ENCODE measurements around the gene CMTM4. TPM values are rescaled to one million over a fixed set of nuclear protein-coding genes. Genes with fewer than 3 reads are reported as not detected.

Gene CMTM4
- total RNA-seq, 4 donors from 2014 or later, result 12.1 to 16.0 (median 13.0) TPM

- TF ChIP-seq CTCF (IDR thresholded peaks at IDR 0.05; ENCODE audit: low read depth), result no peak
Observed at GRCh38 chr16:66695471-66695934, 1.0 kb downstream of the CMTM4 start.

DNA sequence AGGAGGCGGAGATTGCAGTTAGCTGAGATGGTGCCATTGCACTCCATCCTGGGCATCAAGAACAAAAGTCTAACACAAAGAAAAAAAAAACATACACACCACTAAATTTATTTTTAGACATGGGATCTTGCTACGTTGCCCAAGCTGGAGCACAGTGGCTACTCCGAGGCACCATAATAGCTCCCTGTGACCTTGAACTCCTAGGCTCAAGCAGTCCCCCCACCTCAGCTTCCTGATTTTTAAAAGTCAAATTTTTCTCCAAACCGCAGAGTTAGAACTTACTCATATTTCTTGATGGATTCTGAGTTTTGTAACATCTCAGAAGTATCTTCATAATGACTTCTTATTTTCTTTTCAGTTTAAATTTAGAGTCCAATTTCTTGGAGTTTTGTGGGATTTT is 3.4 kb downstream of the CMTM4 start:
- TF ChIP-seq CTCF (IDR thresholded peaks at IDR 0.05; ENCODE audit: low read depth), result no peak

GRCh38 chr16:66692341-66692740 is 4.2 kb downstream of the CMTM4 start:
- no peak for TF ChIP-seq CTCF (IDR thresholded peaks at IDR 0.05; ENCODE audit: low read depth)

- TF ChIP-seq CTCF (IDR thresholded peaks at IDR 0.05; ENCODE audit: low read depth), result no peak
Observed at GRCh38 chr16:66691234-66691633, 5.3 kb downstream of the CMTM4 start.

- TF ChIP-seq CTCF (IDR thresholded peaks at IDR 0.05; ENCODE audit: low read depth), result no peak
Observed at GRCh38 chr16:66690106-66690847, 6.3 kb downstream of the CMTM4 start.

GRCh38 chr16:66689282-66689681 is 7.3 kb downstream of the CMTM4 start:
- TF ChIP-seq CTCF (IDR thresholded peaks at IDR 0.05; ENCODE audit: low read depth), result no peak

- no peak for TF ChIP-seq CTCF (IDR thresholded peaks at IDR 0.05; ENCODE audit: low read depth)
Observed at GRCh38 chr16:66687906-66688625, 8.5 kb downstream of the CMTM4 start.

Data from subcutaneous adipose tissue (tissue), 4 donors.